Measurements from ENCODE around the gene ZNF277.

ZNF277 gene

GRCh38 chr7:112189691-112190090 lies 16.8 kb upstream of the ZNF277 start:
- no peak for TF ChIP-seq CTCF (conservative IDR thresholded peaks at IDR 0.05; ENCODE audit: control insufficient read depth, insufficient read depth, low read depth, low read length)
- H3K4me3 ChIP-seq (ENCODE audit: control insufficient read depth, low read depth, low read length) = no peak overlapping the region
- no peak for DNase-seq (ENCODE audit: low read depth)

GRCh38 chr7:112190120-112190519 lies 16.4 kb upstream of the ZNF277 start:
- DNase-seq (ENCODE audit: low read depth) = no peak
- TF ChIP-seq CTCF (conservative IDR thresholded peaks at IDR 0.05; ENCODE audit: control insufficient read depth, insufficient read depth, low read depth, low read length) = no peak
- H3K4me3 ChIP-seq (ENCODE audit: control insufficient read depth, low read depth, low read length) = no peak overlapping the region

GRCh38 chr7:112192236-112193154 lies 14.0 kb upstream of the ZNF277 start:
- DNase-seq (ENCODE audit: low read depth) = peak; percentile 79
- TF ChIP-seq CTCF (conservative IDR thresholded peaks at IDR 0.05; ENCODE audit: control insufficient read depth, insufficient read depth, low read depth, low read length) = no peak
- no peak overlapping the region for H3K4me3 ChIP-seq (ENCODE audit: control insufficient read depth, low read depth, low read length)

GRCh38 chr7:112193915-112194502 lies 12.5 kb upstream of the ZNF277 start:
- DNase-seq (ENCODE audit: low read depth) = no peak
- H3K4me3 ChIP-seq (ENCODE audit: control insufficient read depth, low read depth, low read length) = no peak overlapping the region
- TF ChIP-seq CTCF (conservative IDR thresholded peaks at IDR 0.05; ENCODE audit: control insufficient read depth, insufficient read depth, low read depth, low read length) = no peak

- no peak for DNase-seq (ENCODE audit: low read depth)
- no peak overlapping the region for H3K4me3 ChIP-seq (ENCODE audit: control insufficient read depth, low read depth, low read length)
- TF ChIP-seq CTCF (conservative IDR thresholded peaks at IDR 0.05; ENCODE audit: control insufficient read depth, insufficient read depth, low read depth, low read length) = no peak
These were observed 10.8 kb upstream of the ZNF277 start for GRCh38 chr7:112195717-112196116.

GRCh38 chr7:112197322-112197721 lies 9.2 kb upstream of the ZNF277 start:
- no peak for TF ChIP-seq CTCF (conservative IDR thresholded peaks at IDR 0.05; ENCODE audit: control insufficient read depth, insufficient read depth, low read depth, low read length)
- no peak overlapping the region for H3K4me3 ChIP-seq (ENCODE audit: control insufficient read depth, low read depth, low read length)

More at GRCh38 chr7:112197322-112197721, 9.2 kb upstream of the ZNF277 start:
- DNase-seq (ENCODE audit: low read depth) = no peak
